ENCODE measurements around the gene CCL11.

The CCL11 gene

DNA sequence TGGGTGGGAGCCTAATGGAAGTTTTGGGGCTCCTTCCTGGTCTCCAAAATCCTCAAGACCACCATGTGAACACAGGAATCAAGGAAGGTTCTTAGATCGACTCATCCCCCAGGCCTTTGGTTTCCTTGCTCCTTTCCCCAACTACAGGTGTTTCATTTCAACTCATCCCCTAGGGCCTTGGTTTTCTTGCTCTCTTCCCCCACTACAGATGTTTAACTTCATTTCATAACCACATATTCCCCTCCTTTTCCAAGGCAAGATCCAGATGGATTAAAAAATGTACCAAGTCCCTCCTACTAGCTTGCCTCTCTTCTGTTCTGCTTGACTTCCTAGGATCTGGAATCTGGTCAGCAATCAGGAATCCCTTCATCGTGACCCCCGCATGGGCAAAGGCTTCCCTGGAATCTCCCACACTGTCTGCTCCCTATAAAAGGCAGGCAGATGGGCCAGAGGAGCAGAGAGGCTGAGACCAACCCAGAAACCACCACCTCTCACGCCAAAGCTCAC is at the start of gene CCL11:
CCL11 (plus strand) TSS at position 457 of the 507 bp plus-strand sequence. CDS start 67 bp downstream, outside the sequence.
- DNase-seq: no peak

DNA sequence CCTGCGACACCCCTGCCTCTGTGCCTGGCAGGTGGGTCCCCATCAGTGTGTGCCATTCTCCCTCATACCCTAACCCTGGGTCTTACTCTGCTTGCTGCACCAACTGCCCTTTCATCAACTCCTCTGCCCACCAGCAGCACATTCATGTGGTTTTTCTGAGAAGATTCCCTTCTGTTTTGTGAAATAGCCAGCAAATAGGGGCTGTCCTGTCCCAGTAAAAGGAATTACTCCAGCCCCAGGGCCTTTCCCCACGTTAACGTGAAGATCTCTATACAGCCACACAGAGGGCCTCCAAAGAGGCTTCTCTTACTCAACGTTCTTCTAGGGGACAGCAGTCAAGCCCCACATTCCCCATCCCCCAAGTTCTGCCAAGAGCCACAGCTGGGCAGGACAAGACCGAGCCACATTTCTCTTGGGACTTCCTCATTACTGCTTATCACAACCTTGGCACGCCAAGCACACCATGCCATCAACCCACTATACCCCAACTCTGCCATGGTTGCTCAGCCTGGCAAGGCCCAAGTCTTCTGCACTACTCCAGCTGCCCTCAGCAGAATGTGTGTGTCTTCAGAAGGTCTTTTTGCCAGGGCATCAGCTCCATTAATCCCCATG is 49.2 kb upstream of the CCL11 start:
- no peak for DNase-seq

DNA sequence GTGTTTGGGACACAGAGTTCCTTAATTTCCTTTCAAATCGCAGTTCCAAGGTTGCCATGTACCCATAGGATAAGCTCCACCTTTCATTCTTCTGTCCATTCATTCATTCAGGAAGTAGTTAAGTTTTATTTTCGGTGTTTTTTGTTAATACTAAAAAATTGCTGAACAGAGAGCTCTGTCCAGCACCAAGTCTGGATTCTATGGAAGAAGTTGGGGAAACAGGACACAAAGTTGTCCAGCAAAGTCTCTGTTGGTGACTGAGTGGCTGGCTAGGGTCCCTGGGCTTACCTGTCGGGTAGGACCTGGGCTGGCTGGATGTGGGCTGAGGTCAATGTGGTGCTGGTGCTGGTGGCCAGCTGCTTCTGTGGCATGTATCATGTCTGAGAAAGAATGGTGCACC is 48.1 kb upstream of the CCL11 start:
- DNase-seq: no peak

DNA sequence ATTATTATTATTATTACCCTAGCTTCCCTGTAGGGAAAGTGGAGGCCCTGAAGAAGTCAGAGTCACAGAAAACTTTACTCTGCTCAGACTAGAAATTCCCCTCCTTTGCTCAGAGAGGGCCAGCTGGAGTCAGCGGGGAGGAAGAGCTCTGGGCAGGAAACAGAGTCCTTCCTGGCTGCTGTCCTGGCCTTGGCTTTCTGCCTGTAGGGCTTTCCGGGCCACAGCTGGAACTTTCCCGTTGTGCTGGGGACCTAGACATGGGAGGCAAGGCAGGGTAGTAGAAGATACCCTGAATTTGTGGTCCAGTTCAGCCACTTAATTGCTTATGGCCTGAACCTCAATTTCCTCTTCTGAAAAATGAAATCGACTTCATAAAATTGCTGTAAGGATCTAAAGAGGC is 44.5 kb upstream of the CCL11 start:
- DNase-seq: no peak

DNA sequence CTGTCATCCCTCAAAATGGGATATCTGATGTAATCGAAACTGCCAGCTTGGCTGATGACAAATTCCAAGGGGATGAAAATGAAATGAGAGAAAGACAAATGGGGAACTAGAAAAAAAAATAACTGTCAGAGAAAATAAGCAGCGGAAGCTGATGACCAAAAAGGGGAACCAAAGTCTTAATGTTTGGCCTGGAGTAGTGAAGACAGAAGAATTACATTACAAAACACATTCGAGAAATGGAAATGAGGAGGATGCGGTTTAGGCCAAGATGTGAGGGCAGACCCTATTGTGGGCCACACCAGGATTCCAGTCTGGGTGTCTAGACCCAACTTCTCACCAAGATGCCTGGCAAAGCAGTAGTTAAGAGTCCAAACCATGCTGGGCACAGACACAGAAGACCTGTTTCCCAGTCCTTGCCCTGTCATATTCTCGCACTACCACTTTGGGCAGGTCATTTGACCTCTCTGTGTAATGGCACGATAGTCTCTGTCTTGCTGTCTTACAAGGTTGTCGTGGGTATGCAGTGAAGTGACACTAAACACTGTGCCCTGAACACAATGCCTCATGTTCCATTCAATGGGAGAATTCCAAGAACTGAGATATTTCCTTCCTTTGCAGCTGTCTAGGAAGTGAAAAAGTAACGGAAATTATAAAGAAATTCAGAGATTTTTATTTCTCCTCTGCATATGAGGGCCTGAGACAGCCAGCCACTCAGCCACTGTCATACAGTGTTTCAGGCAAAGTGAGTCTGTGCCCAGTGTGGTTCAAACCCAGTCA is 42.8 kb upstream of the CCL11 start:
- DNase-seq: no peak

DNA sequence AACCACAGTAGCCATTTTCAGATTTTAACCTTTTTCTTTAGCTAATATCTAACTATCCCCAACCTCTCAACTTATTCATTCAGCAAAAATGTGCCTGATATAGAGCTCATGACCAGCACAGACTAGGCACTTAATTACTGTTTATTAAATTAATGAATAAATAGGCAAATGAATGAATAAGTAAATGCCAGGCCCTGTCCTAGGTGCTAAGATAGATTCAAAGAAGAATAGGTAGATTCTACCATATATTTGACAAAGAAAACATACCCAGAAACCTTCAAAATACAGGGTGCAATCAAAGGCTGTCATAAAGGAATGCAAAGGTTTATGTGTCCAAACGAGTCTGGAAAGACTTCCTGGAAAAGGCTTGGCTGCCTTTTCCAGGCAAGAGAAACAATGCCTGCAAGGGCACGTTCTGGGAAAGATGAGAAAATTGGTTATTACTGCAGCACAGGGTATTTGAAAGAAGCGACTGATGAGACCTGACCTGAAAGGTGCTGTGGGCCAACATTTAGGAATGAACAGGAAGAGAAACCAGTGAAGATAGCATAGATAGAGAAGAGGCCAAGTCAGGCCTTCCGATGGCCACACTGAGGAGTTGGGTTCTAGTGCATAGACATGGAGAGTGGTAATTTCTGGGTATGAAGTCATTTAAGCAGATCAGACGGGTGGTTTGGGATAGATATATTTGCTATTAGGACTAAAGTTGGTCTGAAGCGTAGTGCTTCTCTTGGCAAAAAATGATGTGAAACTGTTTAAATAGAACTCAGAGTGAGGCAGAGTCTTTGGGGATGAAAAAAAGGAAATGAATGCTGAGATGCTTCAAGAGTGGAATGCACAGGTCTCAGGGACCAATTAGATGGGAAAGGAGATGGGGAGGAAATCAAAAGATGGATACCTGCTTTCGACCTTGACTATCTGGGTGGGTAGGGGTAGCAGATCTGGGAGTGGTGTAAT is 41.9 kb upstream of the CCL11 start:
- no peak for DNase-seq

DNA sequence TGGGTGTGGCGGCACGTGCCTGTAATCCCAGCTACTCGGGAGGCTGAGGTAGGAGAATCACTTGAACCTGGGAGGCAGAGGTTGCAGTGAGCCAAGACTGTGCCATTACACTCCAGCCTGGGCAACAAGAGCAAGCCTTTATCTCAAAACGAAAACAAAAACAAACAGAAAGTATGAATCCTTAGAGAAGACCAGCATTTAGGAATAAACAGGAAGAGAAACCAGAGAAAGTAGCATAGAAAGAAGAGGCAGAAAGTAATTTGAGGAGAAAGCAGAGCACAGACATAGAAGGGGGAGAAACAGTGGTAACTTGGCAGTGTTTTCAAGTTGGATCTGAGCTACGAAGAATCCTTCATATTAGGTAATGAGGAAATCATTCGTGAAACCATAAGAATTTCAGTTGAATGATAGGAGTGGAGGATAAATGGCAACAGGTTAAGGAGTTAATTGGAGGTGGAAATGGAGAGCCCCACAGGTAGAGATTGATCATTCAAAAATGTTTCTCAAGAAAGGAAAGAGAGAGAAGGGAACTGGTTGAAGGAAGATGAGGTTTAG is 40.1 kb upstream of the CCL11 start:
- DNase-seq: no peak

DNA sequence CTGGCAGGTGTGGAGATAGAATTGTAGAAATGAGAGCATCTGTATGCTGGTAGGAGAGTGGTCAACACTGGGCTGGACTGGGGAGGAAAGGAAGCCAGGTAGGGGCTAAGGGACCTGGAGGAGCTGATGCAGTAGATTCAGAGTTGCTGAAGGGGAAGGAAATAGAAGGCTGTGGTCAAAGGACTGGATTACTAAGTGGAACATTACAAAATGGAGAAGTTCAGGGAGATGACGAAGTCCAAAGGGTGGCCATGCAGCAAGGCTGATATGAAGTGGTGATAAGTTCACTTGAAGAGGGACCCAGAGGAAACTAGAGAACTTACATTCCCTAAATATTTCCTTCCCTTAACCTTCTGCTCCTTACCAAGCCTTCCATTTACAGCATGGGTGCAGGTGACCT is 39.1 kb upstream of the CCL11 start:
- DNase-seq: no peak

DNA sequence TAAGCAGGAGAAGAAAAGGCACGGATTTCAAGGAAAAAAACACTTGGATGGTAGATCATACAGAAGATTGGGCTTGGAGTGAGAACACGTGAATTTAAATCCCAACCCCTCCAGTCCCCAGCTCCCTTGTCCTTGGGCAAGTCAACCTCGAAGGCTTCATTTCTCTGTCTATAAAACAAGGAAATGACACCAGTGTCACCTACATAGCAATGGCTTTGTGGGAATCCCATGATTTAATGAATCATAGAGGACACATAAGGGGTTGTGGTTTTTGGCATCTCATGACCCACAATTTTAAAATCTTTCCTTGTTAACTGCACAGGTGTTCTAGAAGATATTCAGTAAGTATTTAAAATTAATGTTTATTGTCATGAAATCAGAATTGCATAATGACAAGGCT is 38.7 kb upstream of the CCL11 start:
- DNase-seq: no peak

DNA sequence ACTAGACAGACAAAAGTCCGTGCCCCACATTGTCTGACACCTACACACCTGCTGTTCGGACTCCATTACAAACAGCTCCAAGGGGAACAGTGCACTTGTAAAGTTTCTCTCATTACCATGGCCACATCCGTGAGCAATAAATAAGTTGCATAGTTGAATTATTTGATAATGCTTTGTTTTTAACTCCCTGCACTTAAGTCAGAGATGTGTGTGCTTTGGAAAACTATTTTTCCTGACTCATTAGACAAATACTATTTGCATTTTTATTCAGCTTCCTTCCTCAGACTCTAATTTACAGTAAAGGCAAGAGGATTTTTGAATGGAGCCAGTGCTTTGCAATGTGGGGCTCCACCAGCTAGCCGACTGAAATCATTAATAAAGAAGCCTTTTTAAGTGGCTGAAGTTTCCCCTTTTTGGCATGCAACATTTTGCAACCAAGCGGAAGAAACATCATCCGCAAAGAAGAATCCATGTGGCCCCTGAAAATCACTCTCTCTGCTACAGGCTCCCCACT is 37.0 kb upstream of the CCL11 start:
- no peak for DNase-seq

DNA sequence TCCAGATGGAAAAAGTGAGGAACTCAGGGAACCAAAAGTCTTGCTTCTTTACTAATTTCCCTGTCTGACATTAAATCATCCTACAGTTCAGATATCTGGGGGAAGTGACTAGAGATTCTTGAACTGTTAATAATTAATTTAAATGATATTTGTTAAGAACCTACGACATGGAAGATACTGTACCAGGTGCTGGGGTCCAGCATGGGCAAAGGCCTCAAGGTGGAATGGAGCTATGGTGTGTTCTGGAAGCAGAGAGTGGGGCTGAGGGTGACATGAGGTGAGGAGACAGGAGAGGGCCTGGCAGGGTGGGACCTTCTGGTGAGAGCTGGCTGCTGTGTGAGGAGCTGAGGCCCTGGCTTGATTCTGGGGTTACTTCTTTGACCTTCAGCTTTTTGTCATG is 36.5 kb upstream of the CCL11 start:
- DNase-seq: no peak

DNA sequence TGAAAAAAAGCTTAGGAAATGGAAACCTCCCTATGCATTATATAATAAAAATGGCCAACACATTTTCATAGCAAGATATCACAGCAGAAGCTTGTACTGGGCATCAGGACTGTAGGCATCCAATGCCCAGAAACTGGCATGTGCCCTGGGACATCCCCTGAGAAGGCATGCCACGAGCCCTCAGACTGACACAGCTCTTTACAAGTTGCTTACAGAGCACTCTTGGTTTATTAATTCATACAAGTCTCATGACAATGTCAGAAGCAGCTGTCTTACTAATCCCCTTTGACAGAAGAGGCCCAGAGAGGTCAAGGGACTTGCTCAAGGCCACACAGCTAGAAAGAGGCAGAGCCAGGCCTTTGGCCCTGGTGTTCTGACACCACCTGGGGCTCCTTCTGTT is 36.1 kb upstream of the CCL11 start:
- DNase-seq: no peak

DNA sequence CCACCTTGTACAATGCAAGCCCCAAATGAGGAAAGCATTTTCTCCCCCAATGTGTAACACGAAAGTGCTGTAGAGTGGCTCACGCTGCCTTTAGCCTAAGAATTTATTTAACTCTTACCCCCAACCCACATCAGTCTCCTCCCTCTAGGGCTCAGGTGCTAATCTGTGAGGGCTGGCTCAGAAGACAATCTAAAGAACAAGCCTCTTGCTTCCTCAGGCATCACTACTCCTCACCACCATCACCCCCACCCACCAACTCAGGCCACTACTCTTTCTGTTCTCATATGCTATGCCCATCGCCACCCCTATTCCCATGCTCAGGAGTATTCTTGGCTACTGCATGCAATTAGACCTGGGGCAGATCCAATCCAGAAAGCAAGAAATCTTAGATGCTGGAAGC is 34.4 kb upstream of the CCL11 start:
- DNase-seq: no peak

DNA sequence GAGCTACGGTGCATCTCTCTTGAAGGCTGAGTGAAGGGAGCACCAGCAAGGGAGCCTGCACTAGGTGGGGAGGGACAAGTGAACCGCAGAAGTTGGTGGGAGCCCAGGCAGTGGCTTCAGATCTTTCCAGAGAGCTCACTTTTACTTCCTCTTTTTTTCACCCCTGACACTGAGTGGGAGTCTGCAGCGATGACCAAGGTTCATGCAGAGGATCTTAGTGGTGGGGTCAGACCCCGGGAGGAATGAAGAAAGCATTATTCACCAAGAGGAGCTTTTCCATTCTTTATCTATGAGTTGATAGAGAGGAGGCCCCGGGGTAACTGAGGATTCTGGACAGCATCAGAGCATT is 33.5 kb upstream of the CCL11 start:
- no peak for DNase-seq

DNA sequence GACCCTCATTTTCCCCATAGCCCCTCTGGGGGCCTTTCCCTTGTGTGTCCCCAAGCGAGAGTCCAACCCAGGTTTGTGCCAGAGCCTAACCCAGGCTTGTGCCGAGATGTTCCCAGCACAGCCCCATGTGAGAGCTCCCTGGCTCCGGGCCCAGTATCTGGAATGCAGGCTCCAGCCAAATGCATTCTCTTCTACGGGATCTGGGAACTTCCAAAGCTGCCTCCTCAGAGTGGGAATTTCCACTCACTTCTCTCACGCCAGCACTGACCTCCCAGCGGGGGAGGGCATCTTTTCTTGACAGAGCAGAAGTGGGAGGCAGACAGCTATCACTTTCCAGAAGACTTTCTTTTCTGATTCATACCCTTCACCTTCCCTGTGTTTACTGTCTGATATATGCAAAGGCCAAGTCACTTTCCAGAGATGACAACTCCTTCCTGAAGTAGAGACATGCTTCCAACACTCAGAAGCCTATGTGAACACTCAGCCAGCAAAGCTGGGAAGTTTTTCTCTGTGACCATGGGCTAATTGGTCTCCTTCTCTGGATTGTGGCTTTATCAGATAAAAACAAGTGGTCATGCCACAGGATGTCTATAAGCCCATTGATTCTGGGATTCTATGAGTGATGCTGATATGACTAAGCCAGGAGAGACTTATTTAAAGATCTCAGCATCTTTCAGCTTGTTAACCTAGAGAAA is 33.0 kb upstream of the CCL11 start:
- DNase-seq: no peak

DNA sequence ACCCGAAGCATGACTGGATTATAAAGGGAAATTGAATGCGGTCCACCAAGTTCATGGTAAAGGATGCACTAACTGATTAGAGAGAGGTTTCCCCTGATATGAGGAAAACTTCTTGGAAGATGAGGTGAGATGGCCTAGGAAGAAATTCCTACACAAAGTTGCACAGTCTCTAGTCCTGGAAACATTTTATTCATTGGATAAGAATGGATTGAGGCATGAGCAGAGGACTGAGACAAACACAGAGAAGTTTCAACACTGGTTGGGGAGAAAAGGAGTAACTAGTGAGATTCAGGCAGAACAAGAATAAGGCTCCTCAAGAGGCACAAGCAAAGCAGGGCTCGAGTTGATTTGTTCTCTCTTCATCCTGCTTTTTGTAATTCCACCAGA is 32.4 kb upstream of the CCL11 start:
- no peak for DNase-seq

DNA sequence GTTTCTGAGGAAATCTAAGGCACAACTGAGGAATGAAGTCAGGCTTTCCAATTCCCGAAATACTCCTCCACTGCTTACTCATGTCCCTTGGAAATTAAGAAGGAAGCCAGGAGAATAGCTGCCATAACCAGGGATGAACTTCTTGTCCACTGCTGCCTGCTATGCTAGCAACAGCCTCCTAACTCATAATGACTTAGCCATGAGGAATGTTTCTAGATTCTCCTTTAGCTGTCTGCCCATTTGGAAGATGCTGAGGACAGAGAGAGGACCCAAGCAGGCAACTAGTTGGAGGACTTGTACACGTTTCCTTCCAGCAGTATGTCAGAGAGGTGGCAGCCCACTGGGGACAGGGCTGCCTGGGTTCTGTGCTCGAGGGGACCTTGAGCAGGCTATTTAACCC is 31.4 kb upstream of the CCL11 start:
- no peak for DNase-seq

DNA sequence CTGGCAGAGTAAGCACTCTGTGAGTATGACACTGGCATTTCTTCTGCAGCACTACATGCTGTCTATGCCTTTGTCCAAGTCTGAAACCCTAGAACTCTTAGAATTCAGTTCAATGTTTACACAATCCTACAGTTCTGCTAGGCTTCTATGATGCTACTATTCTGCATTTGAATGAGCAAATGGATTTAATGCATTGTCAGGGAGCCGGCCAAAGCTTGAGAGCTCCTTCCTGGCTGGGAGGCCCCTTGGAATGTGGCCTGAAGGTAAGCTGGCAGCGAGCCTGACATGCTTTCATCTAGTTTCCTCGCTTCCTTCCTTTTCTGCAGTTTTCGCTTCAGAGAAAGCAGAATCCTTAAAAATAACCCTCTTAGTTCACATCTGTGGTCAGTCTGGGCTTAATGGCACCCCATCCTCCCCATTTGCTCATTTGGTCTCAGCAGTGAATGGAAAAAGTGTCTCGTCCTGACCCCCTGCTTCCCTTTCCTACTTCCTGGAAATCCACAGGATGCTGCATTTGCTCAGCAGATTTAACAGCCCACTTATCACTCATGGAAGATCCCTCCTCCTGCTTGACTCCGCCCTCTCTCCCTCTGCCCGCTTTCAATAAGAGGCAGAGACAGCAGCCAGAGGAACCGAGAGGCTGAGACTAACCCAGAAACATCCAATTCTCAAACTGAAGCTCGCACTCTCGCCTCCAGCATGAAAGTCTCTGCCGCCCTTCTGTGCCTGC is 30.7 kb upstream of the CCL11 start, which contains the start of gene CCL2:
CCL2 (plus strand) TSS at position 635 of the 730 bp plus-strand sequence; CDS start at position 700, 65 bp downstream.
- no peak for DNase-seq

DNA sequence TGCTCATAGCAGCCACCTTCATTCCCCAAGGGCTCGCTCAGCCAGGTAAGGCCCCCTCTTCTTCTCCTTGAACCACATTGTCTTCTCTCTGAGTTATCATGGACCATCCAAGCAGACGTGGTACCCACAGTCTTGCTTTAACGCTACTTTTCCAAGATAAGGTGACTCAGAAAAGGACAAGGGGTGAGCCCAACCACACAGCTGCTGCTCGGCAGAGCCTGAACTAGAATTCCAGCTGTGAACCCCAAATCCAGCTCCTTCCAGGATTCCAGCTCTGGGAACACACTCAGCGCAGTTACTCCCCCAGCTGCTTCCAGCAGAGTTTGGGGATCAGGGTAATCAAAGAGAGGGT is 30.2 kb upstream of the CCL11 start:
- no peak for DNase-seq

DNA sequence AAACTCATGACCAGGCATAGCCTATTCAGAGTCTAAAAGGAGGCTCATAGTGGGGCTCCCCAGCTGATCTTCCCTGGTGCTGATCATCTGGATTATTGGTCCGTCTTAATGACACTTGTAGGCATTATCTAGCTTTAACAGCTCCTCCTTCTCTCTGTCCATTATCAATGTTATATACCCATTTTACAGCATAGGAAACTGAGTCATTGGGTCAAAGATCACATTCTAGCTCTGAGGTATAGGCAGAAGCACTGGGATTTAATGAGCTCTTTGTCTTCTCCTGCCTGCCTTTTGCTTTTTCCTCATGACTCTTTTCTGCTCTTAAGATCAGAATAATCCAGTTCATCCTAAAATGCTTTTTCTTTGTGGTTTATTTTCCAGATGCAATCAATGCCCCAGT is 29.7 kb upstream of the CCL11 start:
- DNase-seq: no peak

DNA sequence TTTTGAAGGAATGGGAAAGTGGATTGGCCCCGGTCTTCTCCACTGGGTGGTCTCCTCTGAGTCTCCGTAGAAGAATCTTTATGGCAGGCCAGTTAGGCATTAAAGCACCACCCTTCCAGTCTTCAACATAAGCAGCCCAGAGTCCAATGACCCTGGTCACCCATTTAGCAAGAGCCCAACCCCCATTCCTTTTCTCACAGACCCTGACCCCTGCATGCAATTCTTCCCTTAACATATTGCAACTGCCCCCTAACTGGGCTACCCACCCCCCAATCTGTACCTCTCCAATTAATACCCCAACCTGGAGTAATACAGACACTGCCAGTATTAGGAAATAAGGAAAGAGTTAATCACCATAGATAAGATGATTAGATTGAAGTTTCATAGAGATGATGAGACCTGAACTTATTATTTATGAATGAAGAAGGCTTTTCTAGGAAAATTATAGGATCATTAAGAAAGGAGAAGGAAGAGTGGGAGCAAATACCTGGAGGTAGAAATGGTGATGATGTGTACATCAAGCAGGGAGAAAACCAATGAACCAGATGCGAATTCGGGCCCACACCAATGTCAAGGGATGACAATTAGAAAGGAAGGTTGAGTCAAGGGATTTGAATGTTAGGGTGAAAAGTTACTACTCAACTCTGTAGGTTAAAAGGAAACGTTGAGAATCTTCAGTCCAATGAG is 28.1 kb upstream of the CCL11 start:
- no peak for DNase-seq

Data from NCI-H2107 (cell line).